Body of pancreas (tissue), 4 donors: Measurements from ENCODE around the gene CTIF.

Experiments used
- POLR2A ChIP-seq, 3 donors: fragments of 450-650 bp; IDR thresholded peaks; one replicate each; pipeline ENCODE4 v1.6.1; 2016; ENCODE audit warnings: antibody characterized with exemption in 3 of 3, mild to moderate bottlenecking in 2 of 3
- TF ChIP-seq, protein P1 (sequence below), 7 experiments: fragments of 450-650 bp in 4 of 7; fragments of 200-600 bp in 3 of 7; sonication (generic) in 3 of 7; IDR thresholded peaks; one replicate each; pipeline ENCODE4 v1.5.1; 2016 to 2019; ENCODE audit warnings: antibody characterized with exemption in 7 of 7

GRCh38 chr18:48719974-48720654 lies 181.3 kb downstream of the CTIF start:
- TF ChIP-seq, protein P1, sequence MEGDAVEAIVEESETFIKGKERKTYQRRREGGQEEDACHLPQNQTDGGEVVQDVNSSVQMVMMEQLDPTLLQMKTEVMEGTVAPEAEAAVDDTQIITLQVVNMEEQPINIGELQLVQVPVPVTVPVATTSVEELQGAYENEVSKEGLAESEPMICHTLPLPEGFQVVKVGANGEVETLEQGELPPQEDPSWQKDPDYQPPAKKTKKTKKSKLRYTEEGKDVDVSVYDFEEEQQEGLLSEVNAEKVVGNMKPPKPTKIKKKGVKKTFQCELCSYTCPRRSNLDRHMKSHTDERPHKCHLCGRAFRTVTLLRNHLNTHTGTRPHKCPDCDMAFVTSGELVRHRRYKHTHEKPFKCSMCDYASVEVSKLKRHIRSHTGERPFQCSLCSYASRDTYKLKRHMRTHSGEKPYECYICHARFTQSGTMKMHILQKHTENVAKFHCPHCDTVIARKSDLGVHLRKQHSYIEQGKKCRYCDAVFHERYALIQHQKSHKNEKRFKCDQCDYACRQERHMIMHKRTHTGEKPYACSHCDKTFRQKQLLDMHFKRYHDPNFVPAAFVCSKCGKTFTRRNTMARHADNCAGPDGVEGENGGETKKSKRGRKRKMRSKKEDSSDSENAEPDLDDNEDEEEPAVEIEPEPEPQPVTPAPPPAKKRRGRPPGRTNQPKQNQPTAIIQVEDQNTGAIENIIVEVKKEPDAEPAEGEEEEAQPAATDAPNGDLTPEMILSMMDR (IDR thresholded peaks at IDR 0.05), result no peak
- no peak for TF ChIP-seq POLR2A (IDR thresholded peaks at IDR 0.05)
